GM12892 (cell line): Measurements from ENCODE around the gene MGAT5.

Experiments used
- POLR2A ChIP-seq: IDR thresholded peaks from 2 replicates; pipeline ENCODE4 v1.6.1; 2011; ENCODE audit warnings: low read depth, low read length, control low read depth
- TAF1 ChIP-seq: IDR thresholded peaks from 2 replicates; pipeline ENCODE4 v1.6.1; 2011; ENCODE audit warnings: low read depth, mild to moderate bottlenecking, control low read depth, low read length, borderline replicate concordance

- TF ChIP-seq POLR2A = no peak
- no peak for TF ChIP-seq TAF1
Measured at GRCh38 chr2:134234535-134234934, 19.3 kb upstream of the MGAT5 start.
